ENCODE measurements around the gene TMBIM6.
"Not testable (repeated sequence)": the region's sequence is repeated elsewhere in the genome, so short reads cannot be mapped to it uniquely, and the experiment has no call there.

The TMBIM6 gene

DNA sequence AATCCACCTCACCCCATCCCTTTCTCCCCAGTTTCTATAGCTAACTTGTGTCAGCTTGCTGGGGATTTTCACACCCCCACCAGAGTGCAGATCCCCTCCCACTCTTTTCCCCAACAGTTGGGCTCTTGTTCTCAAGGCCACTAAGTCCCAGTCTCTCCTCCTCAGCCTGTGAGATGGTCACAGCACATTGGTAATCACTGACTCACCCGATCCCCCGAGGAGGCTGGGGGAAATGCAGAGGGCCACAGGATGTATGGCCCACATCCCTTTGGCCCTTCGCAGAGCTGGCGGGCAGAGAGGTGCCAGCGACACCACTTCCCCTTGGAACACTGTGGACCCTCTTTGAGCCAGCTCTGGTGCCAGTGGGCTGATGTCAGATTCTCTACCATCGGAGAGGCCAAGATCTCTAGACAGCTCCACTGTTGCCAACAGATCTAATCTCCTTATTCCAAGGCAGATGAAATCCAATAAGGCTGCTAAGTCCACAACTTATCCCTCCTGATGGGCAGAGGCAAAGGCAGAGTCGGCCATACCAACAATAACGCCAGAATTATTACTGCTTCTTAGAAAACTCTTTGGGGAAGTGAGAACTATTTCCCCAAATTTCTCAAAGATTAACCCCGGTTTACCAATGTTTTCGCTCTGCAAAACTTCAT lies 35.8 kb upstream of the TMBIM6 start:
- H3K27me3 ChIP-seq (ENCODE audit: insufficient read depth, low read length), result peaks cover 24% of the 10 kb centered on the region
- peak overlapping the region; percentile 72; the same call in 1 of the 2 replicates for H3K9ac ChIP-seq (ENCODE audit: low read depth, low read length)
- H3K9me3 ChIP-seq (ENCODE audit: insufficient read depth, low read depth, low read length), result no peaks in the 10 kb centered on the region
- no peaks in the 10 kb centered on the region for H3K36me3 ChIP-seq (ENCODE audit: insufficient read depth, low read length)
- peak overlapping the region; percentile 86 for H3K4me3 ChIP-seq (ENCODE audit: low read length)
- H3K27ac ChIP-seq (ENCODE audit: low read depth, low read length), result no peak overlapping the region
- peaks cover 28% of the 10 kb centered on the region for H3K4me1 ChIP-seq (ENCODE audit: insufficient read depth, low read length)
- 39% methylated on average over 10 of the region's 10 CpGs for WGBS

DNA sequence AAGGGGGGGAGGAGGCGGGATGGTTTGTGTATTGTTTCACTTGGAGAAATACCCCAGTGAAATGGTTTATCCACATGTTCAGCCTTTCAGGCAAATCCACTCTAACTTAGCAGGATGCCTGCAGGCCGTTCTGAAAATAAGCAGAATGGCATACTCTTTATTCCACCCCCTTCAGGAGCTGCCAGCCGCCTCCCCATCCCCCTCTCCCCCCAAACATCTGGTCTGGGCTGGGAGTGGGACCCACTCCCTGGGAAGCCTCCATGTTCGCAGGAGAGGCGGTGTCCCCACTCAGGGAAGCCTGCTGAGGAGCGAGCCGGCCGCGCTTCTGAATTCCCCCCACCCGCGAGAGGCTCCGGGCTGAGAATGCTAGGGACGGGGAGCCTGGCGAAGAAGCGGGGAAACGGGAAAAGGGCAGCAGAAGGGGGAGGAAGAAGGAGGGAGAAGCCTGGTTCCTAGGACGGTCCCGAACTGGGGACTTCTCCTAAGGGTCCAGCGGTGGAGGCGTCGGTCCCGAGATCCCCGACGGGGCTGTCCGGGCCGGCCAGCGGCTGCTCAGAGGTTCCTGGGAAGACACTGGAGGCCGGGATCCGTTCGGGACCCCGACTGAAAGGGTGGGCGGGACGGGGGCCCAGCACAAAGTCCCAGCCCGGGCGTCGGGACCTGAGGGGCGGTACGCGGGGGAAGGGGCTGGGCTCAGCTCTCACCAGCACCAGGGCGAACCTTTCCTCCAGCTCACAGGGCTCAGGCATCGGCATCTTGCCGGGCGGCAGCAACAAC lies 34.8 kb upstream of the TMBIM6 start:
- WGBS, result under 1% methylated on average over 42 of the region's 43 CpGs
- Histone ChIP-seq H3K9ac (ENCODE audit: low read depth, low read length) (peak overlapping the region; percentile 79), H3K27ac (ENCODE audit: low read depth, low read length) (peak overlapping the region; percentile 68), H3K27me3 (ENCODE audit: insufficient read depth, low read length) (peaks cover 24% of the 10 kb centered on the region), H3K4me3 (ENCODE audit: low read length) (peak overlapping the region; percentile 86), H3K4me1 (ENCODE audit: insufficient read depth, low read length) (peaks cover 28% of the 10 kb centered on the region), H3K36me3 (ENCODE audit: insufficient read depth, low read length) (no peaks in the 10 kb centered on the region), H3K9me3 (ENCODE audit: insufficient read depth, low read depth, low read length) (no peaks in the 10 kb centered on the region)

DNA sequence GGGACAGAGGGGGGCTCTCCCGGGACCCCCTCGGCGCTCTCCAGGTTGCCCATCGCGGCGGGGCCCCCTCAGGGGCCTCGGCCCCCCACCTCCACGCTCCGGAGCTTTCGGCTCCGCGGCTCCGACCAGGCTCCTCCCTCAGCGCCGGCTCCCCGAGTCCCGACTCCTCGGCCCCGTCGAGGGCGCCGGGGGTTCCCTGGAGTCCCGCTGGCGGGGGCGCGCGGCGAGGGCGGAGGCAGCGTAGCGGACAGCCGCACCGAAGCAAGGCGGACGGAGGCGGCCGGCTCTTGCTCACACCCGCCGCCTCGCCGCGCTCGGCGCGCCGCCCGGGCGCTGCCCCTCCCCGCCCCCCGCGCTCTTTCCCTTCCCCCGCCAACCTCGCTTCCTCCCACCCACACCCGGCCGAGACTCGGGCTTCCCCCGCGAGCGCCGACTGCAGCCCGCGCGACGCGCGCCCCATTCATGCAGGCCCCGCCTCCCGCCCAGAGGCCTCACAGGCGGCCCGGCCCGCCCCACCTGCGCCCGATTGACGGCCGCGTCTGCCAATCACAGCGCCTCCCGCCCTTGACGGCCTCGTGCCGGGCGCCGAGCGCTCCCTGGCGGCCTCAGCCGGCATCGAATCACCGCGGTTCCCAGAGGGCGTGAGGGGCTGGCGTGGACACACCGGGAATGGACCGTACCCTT lies 34.1 kb upstream of the TMBIM6 start, which contains the start of gene FMNL3:
Gene FMNL3 (minus strand): TSS at position 278 of the 684 bp plus-strand sequence. CDS start 225 bp downstream, at position 53.
- H3K9ac ChIP-seq (ENCODE audit: low read depth, low read length), result peak within 1 kb of the TSS; percentile 79
- peak within 1 kb of the TSS; percentile 86 for H3K4me3 ChIP-seq (ENCODE audit: low read length)
- under 1% methylated on average over 93 of the region's 93 CpGs for WGBS
- H3K9me3 ChIP-seq (ENCODE audit: insufficient read depth, low read depth, low read length), result no peaks in the 10 kb centered on the region
- peaks cover 24% of the 10 kb centered on the region for H3K27me3 ChIP-seq (ENCODE audit: insufficient read depth, low read length)
- no peaks in the 10 kb centered on the region for H3K36me3 ChIP-seq (ENCODE audit: insufficient read depth, low read length)
- peaks cover 28% of the 10 kb centered on the region for H3K4me1 ChIP-seq (ENCODE audit: insufficient read depth, low read length)
- H3K27ac ChIP-seq (ENCODE audit: low read depth, low read length), result peak within 1 kb of the TSS; percentile 68

DNA sequence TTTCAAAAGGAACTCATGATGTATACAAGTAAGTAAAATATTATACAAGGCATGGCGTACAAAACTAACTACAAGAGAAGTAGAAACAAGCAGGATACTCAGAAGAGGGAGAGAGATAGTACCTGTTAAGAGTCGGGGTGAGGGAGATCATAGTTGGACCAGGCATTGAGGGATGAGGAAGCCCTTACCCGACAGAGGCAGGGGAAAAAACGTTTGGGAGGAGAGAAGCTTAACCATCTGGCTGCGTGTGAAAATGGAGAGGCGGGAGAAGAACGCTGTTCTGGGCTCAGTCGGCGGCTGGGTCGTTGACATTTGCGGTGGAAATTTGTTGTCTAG lies 33.6 kb upstream of the TMBIM6 start:
- peaks cover 22% of the 10 kb centered on the region for H3K4me1 ChIP-seq (ENCODE audit: insufficient read depth, low read length)
- WGBS, result 64% methylated on average over 11 of the region's 11 CpGs
- no peak overlapping the region for H3K9ac ChIP-seq (ENCODE audit: low read depth, low read length)
- no peak overlapping the region for H3K27ac ChIP-seq (ENCODE audit: low read depth, low read length)
- no peaks in the 10 kb centered on the region for H3K36me3 ChIP-seq (ENCODE audit: insufficient read depth, low read length)
- peaks cover 24% of the 10 kb centered on the region for H3K27me3 ChIP-seq (ENCODE audit: insufficient read depth, low read length)
- no peaks in the 10 kb centered on the region for H3K9me3 ChIP-seq (ENCODE audit: insufficient read depth, low read depth, low read length)
- peak overlapping the region; percentile 7; the same call in 1 of the 2 replicates for H3K4me3 ChIP-seq (ENCODE audit: low read length)

DNA sequence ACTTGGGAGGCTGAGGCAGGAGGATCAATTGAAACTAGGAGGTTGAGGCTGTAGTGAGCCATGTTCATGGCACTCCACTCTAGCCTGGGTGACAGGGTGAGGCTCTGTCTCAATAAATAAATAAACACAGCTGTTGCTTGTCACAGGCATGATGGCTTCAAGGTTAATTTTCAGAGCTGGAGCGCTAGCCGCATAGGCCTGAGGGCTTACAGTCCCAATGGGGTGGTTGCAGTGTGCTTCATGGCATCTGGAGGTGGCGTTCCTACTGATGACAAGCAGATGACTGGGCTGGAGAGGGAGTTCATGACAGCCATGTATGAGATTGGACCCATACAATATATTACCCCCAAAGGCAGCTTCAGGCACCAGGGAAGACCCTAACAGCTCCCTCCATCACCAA lies 32.5 kb upstream of the TMBIM6 start:
- Histone ChIP-seq H3K9me3 (ENCODE audit: insufficient read depth, low read depth, low read length) (no peaks in the 10 kb centered on the region), H3K9ac (ENCODE audit: low read depth, low read length) (no peak overlapping the region)
- WGBS, result 91% methylated on average over 3 of the region's 3 CpGs

DNA sequence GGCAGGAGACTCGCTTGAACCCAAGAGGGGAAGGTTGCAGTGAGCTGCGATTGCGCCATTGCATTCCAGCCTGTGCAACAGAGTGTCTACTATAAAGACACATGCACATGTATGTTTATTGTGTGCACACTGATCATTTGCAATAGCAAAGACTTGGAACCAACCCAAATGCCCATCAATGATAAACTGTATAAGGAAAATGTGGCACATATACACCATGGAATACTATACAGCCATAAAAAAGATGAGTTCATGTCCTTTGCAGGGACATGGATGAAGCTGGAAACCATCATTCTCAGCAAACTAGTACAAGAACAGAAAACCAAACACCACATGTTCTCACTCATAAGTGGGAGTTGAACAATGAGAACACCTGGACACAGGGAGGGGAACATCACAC lies 27.4 kb upstream of the TMBIM6 start:
- WGBS, result 95% methylated on average over 3 of the region's 3 CpGs

More for the DNA sequence above, 32.5 kb upstream of the TMBIM6 start:
- Histone ChIP-seq H3K27me3 (ENCODE audit: insufficient read depth, low read length) (peaks cover 24% of the 10 kb centered on the region), H3K27ac (ENCODE audit: low read depth, low read length) (no peak overlapping the region), H3K4me3 (ENCODE audit: low read length) (no peak overlapping the region), H3K4me1 (ENCODE audit: insufficient read depth, low read length) (peaks cover 14% of the 10 kb centered on the region), H3K36me3 (ENCODE audit: insufficient read depth, low read length) (no peaks in the 10 kb centered on the region)

DNA sequence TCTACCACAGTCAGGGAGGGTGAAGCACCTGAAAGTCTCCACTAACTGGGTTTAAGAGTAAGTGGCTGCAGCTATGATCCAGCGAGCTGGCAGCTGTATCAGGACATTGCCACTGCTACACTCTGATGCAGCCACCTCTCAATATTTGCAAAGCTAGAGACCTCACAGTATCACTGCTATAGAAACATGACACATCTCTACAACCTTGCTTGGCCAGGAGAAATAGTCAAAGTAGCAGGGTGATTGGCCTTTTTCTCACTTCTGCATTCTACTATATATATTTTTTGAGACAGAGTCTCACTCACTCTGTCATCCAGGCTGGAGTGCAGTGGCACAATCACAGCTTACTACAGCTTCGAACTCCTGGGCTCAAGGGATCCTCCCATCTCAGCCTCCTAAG lies 24.8 kb upstream of the TMBIM6 start:
- H3K27me3 ChIP-seq (ENCODE audit: insufficient read depth, low read length), result peaks cover 9% of the 10 kb centered on the region; the same call in 1 of the 2 replicates
- no peak overlapping the region for H3K9ac ChIP-seq (ENCODE audit: low read depth, low read length)
- H3K27ac ChIP-seq (ENCODE audit: low read depth, low read length), result no peak overlapping the region
- no peaks in the 10 kb centered on the region for H3K4me1 ChIP-seq (ENCODE audit: insufficient read depth, low read length)
- H3K9me3 ChIP-seq (ENCODE audit: insufficient read depth, low read depth, low read length), result no peaks in the 10 kb centered on the region
- WGBS, result 74% methylated on average over 2 of the region's 2 CpGs
- no peak overlapping the region for H3K4me3 ChIP-seq (ENCODE audit: low read length)
- H3K36me3 ChIP-seq (ENCODE audit: insufficient read depth, low read length), result no peaks in the 10 kb centered on the region

More for the DNA sequence above, 27.4 kb upstream of the TMBIM6 start:
- H3K4me1 ChIP-seq (ENCODE audit: insufficient read depth, low read length); H3K36me3 ChIP-seq (ENCODE audit: insufficient read depth, low read length); H3K9me3 ChIP-seq (ENCODE audit: insufficient read depth, low read depth, low read length); H3K9ac ChIP-seq (ENCODE audit: low read depth, low read length); H3K4me3 ChIP-seq (ENCODE audit: low read length); H3K27ac ChIP-seq (ENCODE audit: low read depth, low read length): not testable (repeated sequence)
- peaks cover 19% of the 10 kb centered on the region for H3K27me3 ChIP-seq (ENCODE audit: insufficient read depth, low read length)

DNA sequence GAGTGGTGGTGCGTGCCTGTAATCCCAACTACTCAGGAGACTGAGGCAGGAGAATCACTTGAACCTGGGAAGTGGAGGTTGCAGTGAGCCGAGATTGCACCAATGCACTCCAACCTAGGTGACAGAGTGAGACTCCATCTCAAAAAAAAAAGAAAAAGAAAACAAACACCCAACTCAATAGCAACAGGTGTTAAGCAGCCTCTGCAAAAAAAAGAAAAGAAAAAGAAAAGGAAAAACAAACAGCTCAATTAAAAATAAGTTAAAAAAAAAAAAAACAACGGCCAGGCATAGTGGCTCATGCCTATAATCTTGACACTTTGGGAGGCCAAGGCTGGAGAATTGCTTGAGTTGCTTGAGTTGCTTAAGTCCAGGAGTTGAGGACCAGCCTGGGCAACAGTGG lies 23.6 kb upstream of the TMBIM6 start:
- H3K9me3 ChIP-seq (ENCODE audit: insufficient read depth, low read depth, low read length); H3K36me3 ChIP-seq (ENCODE audit: insufficient read depth, low read length); H3K27ac ChIP-seq (ENCODE audit: low read depth, low read length); H3K9ac ChIP-seq (ENCODE audit: low read depth, low read length); H3K4me1 ChIP-seq (ENCODE audit: insufficient read depth, low read length); H3K27me3 ChIP-seq (ENCODE audit: insufficient read depth, low read length); H3K4me3 ChIP-seq (ENCODE audit: low read length): not testable (repeated sequence)
- WGBS, result 100% methylated on average over 2 of the region's 3 CpGs

DNA sequence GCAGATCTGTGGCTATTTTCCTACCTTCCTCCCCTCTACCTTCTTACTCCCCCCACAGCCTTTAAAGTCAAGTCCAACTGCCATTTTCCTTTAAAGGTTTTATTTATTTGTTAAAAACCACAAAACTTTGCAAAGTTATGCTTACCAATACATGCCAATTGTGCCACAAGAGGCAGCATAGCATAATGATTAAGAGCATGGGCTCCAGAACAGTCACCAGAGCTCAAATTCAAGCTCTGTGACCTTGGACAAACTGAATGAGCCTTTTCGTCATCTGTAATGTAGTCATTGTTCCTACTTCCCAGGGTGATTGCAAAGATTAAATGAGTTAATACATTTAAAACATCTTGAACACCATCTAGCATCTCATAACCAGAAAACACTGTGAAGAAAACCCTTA lies 21.1 kb upstream of the TMBIM6 start:
- Histone ChIP-seq H3K9me3 (ENCODE audit: insufficient read depth, low read depth, low read length) (no peaks in the 10 kb centered on the region), H3K27ac (ENCODE audit: low read depth, low read length) (no peak overlapping the region), H3K4me1 (ENCODE audit: insufficient read depth, low read length) (no peaks in the 10 kb centered on the region), H3K4me3 (ENCODE audit: low read length) (no peak overlapping the region), H3K9ac (ENCODE audit: low read depth, low read length) (no peak overlapping the region), H3K36me3 (ENCODE audit: insufficient read depth, low read length) (no peaks in the 10 kb centered on the region), H3K27me3 (ENCODE audit: insufficient read depth, low read length) (peaks cover 9% of the 10 kb centered on the region; the same call in 1 of the 2 replicates)
- 83% methylated on average over 1 of the region's 1 CpG for WGBS

DNA sequence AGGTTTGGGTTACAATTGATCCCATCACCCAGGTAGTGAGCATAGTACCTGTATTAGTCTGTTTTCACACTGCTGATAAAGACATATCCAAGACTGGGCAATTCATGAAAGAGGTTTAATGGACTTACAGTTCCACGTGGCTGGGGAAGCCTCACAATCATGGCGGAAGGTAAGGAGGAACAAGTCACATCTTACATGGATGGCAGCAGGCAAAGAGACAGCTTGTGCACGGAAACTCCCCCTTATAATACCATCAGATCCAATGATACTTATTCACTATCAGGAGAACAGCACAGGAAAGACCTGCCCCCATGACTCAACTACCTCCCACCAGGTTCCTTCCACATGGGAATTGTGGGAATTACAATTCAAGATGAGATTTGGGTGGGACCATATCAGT lies 20.0 kb upstream of the TMBIM6 start:
- not testable (repeated sequence) for H3K9ac ChIP-seq (ENCODE audit: low read depth, low read length); H3K27me3 ChIP-seq (ENCODE audit: insufficient read depth, low read length); H3K4me3 ChIP-seq (ENCODE audit: low read length); H3K4me1 ChIP-seq (ENCODE audit: insufficient read depth, low read length); H3K27ac ChIP-seq (ENCODE audit: low read depth, low read length); H3K9me3 ChIP-seq (ENCODE audit: insufficient read depth, low read depth, low read length); H3K36me3 ChIP-seq (ENCODE audit: insufficient read depth, low read length)
- WGBS, result 81% methylated on average over 3 of the region's 3 CpGs

DNA sequence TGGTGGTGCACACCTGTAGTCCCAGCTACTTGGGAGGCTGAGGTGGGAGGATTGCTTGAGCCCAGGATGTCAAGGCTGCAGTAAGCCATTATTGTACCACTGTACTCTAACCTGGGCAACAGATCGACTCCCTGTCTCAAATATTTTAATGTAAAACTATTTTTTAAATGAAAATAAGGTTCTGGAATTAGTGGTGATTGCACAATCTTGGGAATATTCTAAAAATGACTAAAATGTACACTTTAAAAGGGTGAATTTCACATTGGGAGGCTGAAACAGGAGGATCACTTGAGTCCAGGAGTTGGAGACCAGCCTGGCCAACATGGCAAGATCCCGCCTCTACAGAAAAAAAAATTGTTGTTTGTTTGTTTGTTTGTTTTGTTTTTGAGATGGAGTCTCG lies 12.9 kb upstream of the TMBIM6 start:
- 92% methylated on average over 2 of the region's 3 CpGs for WGBS
- no peak overlapping the region for H3K27ac ChIP-seq (ENCODE audit: low read depth, low read length)
- no peaks in the 10 kb centered on the region for H3K4me1 ChIP-seq (ENCODE audit: insufficient read depth, low read length)
- H3K36me3 ChIP-seq (ENCODE audit: insufficient read depth, low read length), result no peaks in the 10 kb centered on the region
- H3K27me3 ChIP-seq (ENCODE audit: insufficient read depth, low read length), result no peaks in the 10 kb centered on the region
- no peak overlapping the region for H3K9ac ChIP-seq (ENCODE audit: low read depth, low read length)
- no peak overlapping the region for H3K4me3 ChIP-seq (ENCODE audit: low read length)
- no peaks in the 10 kb centered on the region for H3K9me3 ChIP-seq (ENCODE audit: insufficient read depth, low read depth, low read length)

All from HUES64 (cell line).